ENCODE data around the gene PSEN1. TPM values are rescaled to one million over a fixed set of nuclear protein-coding genes. Genes with fewer than 3 reads are reported as not detected.

The PSEN1 gene
- polyA plus RNA-seq, 1 donor (not counting 4 experiments of a cell fraction or from before 2014, with no cell fraction given), result 32.6 TPM

DNA sequence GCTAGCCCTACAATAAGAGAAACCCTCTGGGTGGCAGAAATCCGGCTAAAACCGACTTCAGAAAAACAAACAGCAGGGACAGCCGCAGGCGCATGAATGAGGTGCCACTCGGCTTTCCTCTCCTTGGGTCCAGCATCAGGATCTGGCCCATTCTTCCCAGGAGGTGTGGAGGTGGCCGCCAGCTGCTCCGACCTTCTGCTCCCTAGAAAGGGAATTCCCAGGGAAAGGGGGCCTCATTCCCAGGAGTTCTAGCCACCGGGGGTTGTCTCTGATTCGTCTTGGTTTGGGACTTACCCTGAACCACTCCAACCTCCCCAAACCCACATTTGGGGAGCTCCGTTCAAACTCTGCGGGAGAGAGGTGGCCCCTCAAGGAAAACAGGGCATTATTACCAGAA lies 114.0 kb downstream of the PSEN1 start:
- no peak overlapping the region for H3K27ac ChIP-seq (ENCODE audit: control insufficient read depth, insufficient read depth, low read length)
- dilution Hi-C loops (cut with MboI; ENCODE audit: extremely low pct_ligation_motif_present, low sequenced_read_pairs), result no loop called here
- DNase-seq (ENCODE audit: low read depth, low spot score) (no peak), FAIRE-seq (no peak)
- peaks cover 10% of the 10 kb centered on the region for H3K79me2 ChIP-seq (ENCODE audit: control insufficient read depth, insufficient read depth, low read length)
- no peak for TF ChIP-seq EZH2 (IDR thresholded peaks at IDR 0.05; ENCODE audit: low read length)
- TF ChIP-seq, protein P1, sequence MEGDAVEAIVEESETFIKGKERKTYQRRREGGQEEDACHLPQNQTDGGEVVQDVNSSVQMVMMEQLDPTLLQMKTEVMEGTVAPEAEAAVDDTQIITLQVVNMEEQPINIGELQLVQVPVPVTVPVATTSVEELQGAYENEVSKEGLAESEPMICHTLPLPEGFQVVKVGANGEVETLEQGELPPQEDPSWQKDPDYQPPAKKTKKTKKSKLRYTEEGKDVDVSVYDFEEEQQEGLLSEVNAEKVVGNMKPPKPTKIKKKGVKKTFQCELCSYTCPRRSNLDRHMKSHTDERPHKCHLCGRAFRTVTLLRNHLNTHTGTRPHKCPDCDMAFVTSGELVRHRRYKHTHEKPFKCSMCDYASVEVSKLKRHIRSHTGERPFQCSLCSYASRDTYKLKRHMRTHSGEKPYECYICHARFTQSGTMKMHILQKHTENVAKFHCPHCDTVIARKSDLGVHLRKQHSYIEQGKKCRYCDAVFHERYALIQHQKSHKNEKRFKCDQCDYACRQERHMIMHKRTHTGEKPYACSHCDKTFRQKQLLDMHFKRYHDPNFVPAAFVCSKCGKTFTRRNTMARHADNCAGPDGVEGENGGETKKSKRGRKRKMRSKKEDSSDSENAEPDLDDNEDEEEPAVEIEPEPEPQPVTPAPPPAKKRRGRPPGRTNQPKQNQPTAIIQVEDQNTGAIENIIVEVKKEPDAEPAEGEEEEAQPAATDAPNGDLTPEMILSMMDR (optimal IDR thresholded peaks at IDR 0.05 in 1 of 3, IDR thresholded peaks at IDR 0.05 in 1 of 3, conservative IDR thresholded peaks at IDR 0.05 in 1 of 3; ENCODE audit: extremely low read depth in 1 of 3, insufficient read depth in 2 of 3, low read length in 3 of 3), result no peak
- no peaks in the 10 kb centered on the region for H3K36me3 ChIP-seq (ENCODE audit: control insufficient read depth in 2 of 2, extremely low read depth in 1 of 2, insufficient read depth in 2 of 2, low read length in 2 of 2)
- H3K4me2 ChIP-seq (ENCODE audit: control insufficient read depth, extremely low read depth, insufficient read depth, low read depth, low read length), result no peak overlapping the region
- peaks cover 11% of the 10 kb centered on the region for H3K4me1 ChIP-seq (ENCODE audit: control insufficient read depth, extremely low read depth, insufficient read depth, low read length)
- H4K20me1 ChIP-seq (ENCODE audit: control insufficient read depth, extremely low read depth, insufficient read depth, low read length), result no peaks in the 10 kb centered on the region
- no peak overlapping the region for H2AFZ ChIP-seq (ENCODE audit: control insufficient read depth, low read length)
- no peaks in the 10 kb centered on the region for H3K9me1 ChIP-seq (ENCODE audit: control insufficient read depth, extremely low read depth, insufficient read depth, low read length)
- no peak overlapping the region for H3K4me3 ChIP-seq (ENCODE audit: control insufficient read depth in 2 of 3, extremely low read depth in 1 of 3, insufficient read depth in 2 of 3, low read depth in 1 of 3, low read length in 3 of 3)
- no peak overlapping the region for H3K9ac ChIP-seq (ENCODE audit: control insufficient read depth, extremely low read depth, insufficient read depth, low read length)
- H3K27me3 ChIP-seq (ENCODE audit: control insufficient read depth, extremely low read depth, insufficient read depth, low read length), result no peaks in the 10 kb centered on the region
- no peaks in the 10 kb centered on the region for H3K9me3 ChIP-seq (ENCODE audit: control insufficient read depth, low read depth, low read length)

DNA sequence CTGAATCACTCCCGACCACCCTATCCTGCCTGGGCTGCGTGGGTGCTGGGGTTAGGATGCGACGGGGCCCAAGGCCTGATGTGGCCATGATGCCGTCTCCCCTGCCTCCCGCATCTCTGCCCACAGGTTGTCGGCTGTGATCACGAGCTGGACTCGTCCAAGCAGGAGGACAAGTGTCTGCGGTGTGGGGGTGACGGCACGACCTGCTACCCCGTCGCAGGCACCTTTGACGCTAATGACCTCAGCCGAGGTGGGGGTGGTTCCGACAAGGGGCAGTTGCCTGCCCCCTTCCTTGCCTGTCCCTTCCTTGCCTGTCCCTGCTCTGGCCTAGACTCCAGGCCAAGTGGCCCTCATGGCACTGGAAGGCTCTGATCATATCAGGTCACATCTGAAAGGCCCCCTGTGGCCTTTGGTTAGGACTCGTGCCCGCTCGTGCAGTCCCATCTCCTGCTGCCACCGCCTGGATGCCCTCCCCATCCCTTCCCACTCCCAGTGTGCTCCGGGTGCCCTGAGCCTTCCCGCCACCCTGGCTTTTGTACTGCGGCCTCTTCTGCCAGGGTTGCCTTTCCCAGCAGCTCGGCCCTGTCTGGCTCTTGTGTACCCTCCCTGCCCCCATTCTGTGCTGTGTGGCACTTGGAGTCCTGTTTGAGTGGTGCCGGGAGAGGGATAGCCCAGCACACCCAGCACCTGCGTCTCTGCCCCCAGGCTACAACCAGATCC lies 114.6 kb downstream of the PSEN1 start:
- Histone ChIP-seq H3K9me3 (ENCODE audit: control insufficient read depth, low read depth, low read length) (no peaks in the 10 kb centered on the region), H4K20me1 (ENCODE audit: control insufficient read depth, extremely low read depth, insufficient read depth, low read length) (no peaks in the 10 kb centered on the region), H3K4me1 (ENCODE audit: control insufficient read depth, extremely low read depth, insufficient read depth, low read length) (peaks cover 11% of the 10 kb centered on the region), H3K4me2 (ENCODE audit: control insufficient read depth, extremely low read depth, insufficient read depth, low read depth, low read length) (no peak overlapping the region), H3K36me3 (ENCODE audit: control insufficient read depth in 2 of 2, extremely low read depth in 1 of 2, insufficient read depth in 2 of 2, low read length in 2 of 2) (no peaks in the 10 kb centered on the region), H2AFZ (ENCODE audit: control insufficient read depth, low read length) (no peak overlapping the region), H3K4me3 (ENCODE audit: control insufficient read depth in 2 of 3, extremely low read depth in 1 of 3, insufficient read depth in 2 of 3, low read depth in 1 of 3, low read length in 3 of 3) (no peak overlapping the region), H3K9ac (ENCODE audit: control insufficient read depth, extremely low read depth, insufficient read depth, low read length) (no peak overlapping the region), H3K27ac (ENCODE audit: control insufficient read depth, insufficient read depth, low read length) (no peak overlapping the region), H3K79me2 (ENCODE audit: control insufficient read depth, insufficient read depth, low read length) (peaks cover 10% of the 10 kb centered on the region), H3K9me1 (ENCODE audit: control insufficient read depth, extremely low read depth, insufficient read depth, low read length) (no peaks in the 10 kb centered on the region), H3K27me3 (ENCODE audit: control insufficient read depth, extremely low read depth, insufficient read depth, low read length) (no peaks in the 10 kb centered on the region)
- TF ChIP-seq EZH2 (IDR thresholded peaks at IDR 0.05; ENCODE audit: low read length), result no peak
- TF ChIP-seq, protein P1 (optimal IDR thresholded peaks at IDR 0.05 in 1 of 3, IDR thresholded peaks at IDR 0.05 in 1 of 3, conservative IDR thresholded peaks at IDR 0.05 in 1 of 3; ENCODE audit: extremely low read depth in 1 of 3, insufficient read depth in 2 of 3, low read length in 3 of 3), result no peak
- DNase-seq (ENCODE audit: low read depth, low spot score) (no peak), FAIRE-seq (no peak)
- dilution Hi-C loops (cut with MboI; ENCODE audit: extremely low pct_ligation_motif_present, low sequenced_read_pairs), result no loop called here
